Astrocyte (in vitro differentiated cells and primary cell): ENCODE results near the gene ZG16B. TPM values are rescaled to one million over a fixed set of nuclear protein-coding genes. Genes with fewer than 3 reads are reported as not detected.

Experiments
- DNase-seq: peaks from one replicate; pipeline ENCODE4 v3.0.0-alpha.2; 2010; ENCODE audit warnings: low read depth
- FAIRE-seq: peaks from 2 replicates; lab custom pipeline; 2011; peaks lifted over from hg19 to GRCh38; lab: Jason Lieb, UNC
- H2AFZ ChIP-seq: 2 replicates; pipeline ENCODE4 v1.6.0; 2012; ENCODE audit warnings: low read depth, low read length, inconsistent platforms
- H3K27ac ChIP-seq: 2 replicates; pipeline ENCODE4 v1.5.1; 2011; ENCODE audit warnings: low read depth, low read length, inconsistent platforms
- H3K27me3 ChIP-seq: 2 replicates; pipeline ENCODE4 v1.6.0; 2011; ENCODE audit warnings: low read length, inconsistent platforms; ENCODE audit not compliant: insufficient read depth
- H3K36me3 ChIP-seq: 2 replicates; pipeline ENCODE4 v1.5.1; 2011; ENCODE audit warnings: low read length, inconsistent platforms; ENCODE audit not compliant: insufficient read depth
- H3K4me1 ChIP-seq: 2 replicates; pipeline ENCODE4 v1.5.1; 2011; ENCODE audit warnings: low read length, inconsistent platforms; ENCODE audit not compliant: insufficient read depth
- H3K4me2 ChIP-seq: 2 replicates; pipeline ENCODE4 v1.6.0; 2012; ENCODE audit warnings: low read length, inconsistent platforms
- H3K4me3 ChIP-seq: 2 replicates; pipeline ENCODE4 v1.5.1; 2011; ENCODE audit warnings: low read depth, mild to moderate bottlenecking, low read length, inconsistent platforms; ENCODE audit not compliant: insufficient read depth
- H3K79me2 ChIP-seq: 2 replicates; pipeline ENCODE4 v1.6.0; 2012; ENCODE audit warnings: mild to moderate bottlenecking, low read length, inconsistent platforms; ENCODE audit not compliant: insufficient read depth
- H3K9ac ChIP-seq: 2 replicates; pipeline ENCODE4 v1.6.0; 2012; ENCODE audit warnings: mild to moderate bottlenecking, low read length, inconsistent platforms
- H3K9me3 ChIP-seq: 2 replicates; pipeline ENCODE4 v1.5.1; 2012; ENCODE audit warnings: low read depth, mild to moderate bottlenecking, low read length, inconsistent platforms; ENCODE audit not compliant: insufficient read depth
- H4K20me1 ChIP-seq: 2 replicates; pipeline ENCODE4 v1.6.0; 2012; ENCODE audit warnings: low read length, inconsistent platforms; ENCODE audit not compliant: insufficient read depth
- H3K27ac Mint-ChIP-seq: one replicate; pipeline ENCODE4 v1.8.0; 2021; ENCODE audit warnings: mild to moderate bottlenecking, mixed read lengths; ENCODE audit not compliant: unreplicated experiment
- H3K27me3 Mint-ChIP-seq: one replicate; pipeline ENCODE4 v1.8.0; 2021; ENCODE audit warnings: low read depth, mixed read lengths; ENCODE audit not compliant: unreplicated experiment
- H3K36me3 Mint-ChIP-seq: one replicate; pipeline ENCODE4 v1.8.0; 2021; ENCODE audit warnings: low read depth, mixed read lengths; ENCODE audit not compliant: unreplicated experiment
- H3K4me1 Mint-ChIP-seq: one replicate; pipeline ENCODE4 v1.8.0; 2021; ENCODE audit warnings: low read depth, mixed read lengths; ENCODE audit not compliant: unreplicated experiment
- H3K4me3 Mint-ChIP-seq: one replicate; pipeline ENCODE4 v1.8.0; 2021; ENCODE audit warnings: mild to moderate bottlenecking, moderate library complexity, mixed read lengths; ENCODE audit not compliant: unreplicated experiment
- H3K9me3 Mint-ChIP-seq: one replicate; pipeline ENCODE4 v1.8.0; 2021; ENCODE audit warnings: mild to moderate bottlenecking, mixed read lengths; ENCODE audit not compliant: unreplicated experiment
- EZH2 ChIP-seq: IDR thresholded peaks from 2 replicates; pipeline ENCODE4 v1.6.1; 2012; ENCODE audit warnings: mild to moderate bottlenecking, low read length, inconsistent platforms; ENCODE audit not compliant: insufficient read depth
- total RNA-seq: library from RNA; stranded (reverse); gene quantifications from 2 replicates; pipeline ENCODE4 v1.2.1, GENCODE V29; 2021
- TF ChIP-seq, protein P1 (sequence below): IDR thresholded peaks from 2 replicates; pipeline ENCODE4 v1.5.1; 2011; ENCODE audit warnings: low read depth, mild to moderate bottlenecking, inconsistent platforms, low read length, moderate library complexity; ENCODE audit not compliant: insufficient read depth

ZG16B gene
- total RNA-seq, 1 donor from 2014 or later: not detected

DNA sequence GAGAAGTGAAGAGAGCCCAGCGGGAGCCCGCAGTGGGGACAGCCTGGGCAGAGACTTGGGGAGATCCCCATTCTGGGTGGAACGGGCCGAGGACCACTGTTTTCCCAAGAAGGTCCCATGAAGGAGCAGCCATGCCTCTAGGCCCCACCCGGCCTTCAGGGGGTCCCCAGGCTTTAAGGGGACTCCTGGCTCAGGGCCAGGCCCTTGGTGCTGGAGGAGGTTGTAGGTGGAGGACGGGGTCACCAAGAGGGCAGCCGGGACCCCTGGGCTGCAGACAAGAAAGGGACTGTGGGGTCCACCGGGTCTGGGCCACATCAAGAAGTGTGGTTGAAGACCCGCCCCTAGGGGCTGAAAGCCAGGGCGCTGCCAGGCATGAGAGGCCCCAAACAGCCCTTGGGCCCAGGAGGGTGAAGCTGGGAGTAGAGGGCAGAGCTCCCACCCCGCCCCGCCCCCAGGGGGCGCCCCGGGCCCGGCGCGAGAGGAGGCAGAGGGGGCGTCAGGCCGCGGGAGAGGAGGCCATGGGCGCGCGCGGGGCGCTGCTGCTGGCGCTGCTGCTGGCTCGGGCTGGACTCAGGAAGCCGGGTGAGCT, 13.3 kb upstream of the ZG16B start, which contains the start of gene PRSS21:
Gene PRSS21, plus strand, starts transcription at position 487 of the 589 bp plus-strand sequence. Its CDS starts 32 bp downstream, at position 519.
- no peak for TF ChIP-seq EZH2
- TF ChIP-seq, protein P1, sequence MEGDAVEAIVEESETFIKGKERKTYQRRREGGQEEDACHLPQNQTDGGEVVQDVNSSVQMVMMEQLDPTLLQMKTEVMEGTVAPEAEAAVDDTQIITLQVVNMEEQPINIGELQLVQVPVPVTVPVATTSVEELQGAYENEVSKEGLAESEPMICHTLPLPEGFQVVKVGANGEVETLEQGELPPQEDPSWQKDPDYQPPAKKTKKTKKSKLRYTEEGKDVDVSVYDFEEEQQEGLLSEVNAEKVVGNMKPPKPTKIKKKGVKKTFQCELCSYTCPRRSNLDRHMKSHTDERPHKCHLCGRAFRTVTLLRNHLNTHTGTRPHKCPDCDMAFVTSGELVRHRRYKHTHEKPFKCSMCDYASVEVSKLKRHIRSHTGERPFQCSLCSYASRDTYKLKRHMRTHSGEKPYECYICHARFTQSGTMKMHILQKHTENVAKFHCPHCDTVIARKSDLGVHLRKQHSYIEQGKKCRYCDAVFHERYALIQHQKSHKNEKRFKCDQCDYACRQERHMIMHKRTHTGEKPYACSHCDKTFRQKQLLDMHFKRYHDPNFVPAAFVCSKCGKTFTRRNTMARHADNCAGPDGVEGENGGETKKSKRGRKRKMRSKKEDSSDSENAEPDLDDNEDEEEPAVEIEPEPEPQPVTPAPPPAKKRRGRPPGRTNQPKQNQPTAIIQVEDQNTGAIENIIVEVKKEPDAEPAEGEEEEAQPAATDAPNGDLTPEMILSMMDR: no peak
- H3K4me3 ChIP-seq: no peak within 1 kb of the TSS
- Mint-ChIP-seq H3K4me1 (peaks cover 6% of the 10 kb centered on the region), H3K9me3 (no peaks in the 10 kb centered on the region), H3K4me3 (no peak within 1 kb of the TSS), H3K27me3 (peaks cover 19% of the 10 kb centered on the region), H3K27ac (no peak within 1 kb of the TSS), H3K36me3 (no peaks in the 10 kb centered on the region)
- H3K9me3 ChIP-seq: no peaks in the 10 kb centered on the region
- H3K4me2 ChIP-seq: no peak within 1 kb of the TSS
- FAIRE-seq (no peak), DNase-seq (no peak)
- no peaks in the 10 kb centered on the region for H3K36me3 ChIP-seq
- H3K27me3 ChIP-seq: peaks cover 15% of the 10 kb centered on the region
- no peak within 1 kb of the TSS for H2AFZ ChIP-seq
- H3K4me1 ChIP-seq: no peaks in the 10 kb centered on the region
- no peak within 1 kb of the TSS for H3K27ac ChIP-seq
- no peaks in the 10 kb centered on the region for H4K20me1 ChIP-seq
- no peaks in the 10 kb centered on the region for H3K79me2 ChIP-seq
- H3K9ac ChIP-seq: no peak within 1 kb of the TSS

DNA sequence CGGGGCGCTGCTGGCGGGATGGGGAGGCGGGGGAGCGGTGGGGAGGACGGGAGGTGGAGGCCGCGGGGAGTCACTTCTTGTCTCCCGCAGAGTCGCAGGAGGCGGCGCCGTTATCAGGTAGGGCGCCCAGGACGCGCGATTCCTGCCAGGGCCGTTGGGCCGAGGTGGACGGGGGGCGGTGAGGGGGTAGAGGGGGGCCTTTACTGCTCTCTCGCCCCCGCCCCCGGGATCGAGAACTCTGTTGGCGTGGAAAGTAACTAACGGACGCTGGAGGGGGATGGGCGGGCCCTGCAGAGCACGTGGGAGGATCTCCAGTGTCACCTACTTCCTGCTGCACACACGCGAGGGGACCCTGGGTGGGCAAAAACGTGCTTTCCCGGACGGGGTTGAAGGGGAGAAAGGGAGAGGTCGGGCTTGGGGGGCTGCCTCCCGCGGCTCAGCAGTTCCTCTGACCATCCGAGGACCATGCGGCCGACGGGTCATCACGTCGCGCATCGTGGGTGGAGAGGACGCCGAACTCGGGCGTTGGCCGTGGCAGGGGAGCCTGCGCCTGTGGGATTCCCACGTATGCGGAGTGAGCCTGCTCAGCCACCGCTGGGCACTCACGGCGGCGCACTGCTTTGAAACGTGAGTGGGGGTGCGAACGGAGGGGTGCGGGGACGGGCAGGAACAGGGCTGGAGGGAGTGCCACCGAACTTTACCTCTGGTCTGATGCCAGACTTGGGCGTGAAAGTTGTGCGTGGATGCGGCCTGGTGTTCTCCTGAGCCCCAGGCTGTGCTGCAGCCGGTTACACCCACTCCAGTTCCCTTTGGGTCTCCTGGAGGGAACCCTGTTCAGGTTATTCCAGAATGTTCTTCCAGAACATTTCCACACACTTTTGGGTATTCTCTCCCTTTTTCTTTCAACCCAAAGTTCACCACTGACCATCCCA, 12.5 kb upstream of the ZG16B start:
- H3K4me2 ChIP-seq: no peak overlapping the region
- H3K36me3 ChIP-seq: no peaks in the 10 kb centered on the region
- DNase-seq: no peak
- H3K9me3 ChIP-seq: no peaks in the 10 kb centered on the region
- H3K79me2 ChIP-seq: no peaks in the 10 kb centered on the region
- no peaks in the 10 kb centered on the region for H3K9me3 Mint-ChIP-seq
- TF ChIP-seq EZH2: no peak
- TF ChIP-seq, protein P1: no peak
- no peak for FAIRE-seq
- H2AFZ ChIP-seq: no peak overlapping the region
- no peak overlapping the region for H3K9ac ChIP-seq
- H3K36me3 Mint-ChIP-seq: no peaks in the 10 kb centered on the region
- H3K27me3 Mint-ChIP-seq: peaks cover 15% of the 10 kb centered on the region
- H3K27ac ChIP-seq: no peak overlapping the region
- no peak overlapping the region for H3K4me3 ChIP-seq
- no peak overlapping the region for H3K27ac Mint-ChIP-seq
- H3K4me3 Mint-ChIP-seq: no peak overlapping the region
- H4K20me1 ChIP-seq: no peaks in the 10 kb centered on the region
- H3K4me1 Mint-ChIP-seq: peaks cover 4% of the 10 kb centered on the region
- no peaks in the 10 kb centered on the region for H3K4me1 ChIP-seq
- H3K27me3 ChIP-seq: peaks cover 16% of the 10 kb centered on the region
